GM19240 (cell line): ENCODE measurements around the gene TPO.
"Not testable (repeated sequence)": the region's sequence is repeated elsewhere in the genome, so short reads cannot be mapped to it uniquely, and the experiment has no call there.

Experiments used
- DNase-seq: peaks from one replicate; pipeline ENCODE4 v3.0.0; 2011; ENCODE audit warnings: low spot score; ENCODE audit not compliant: insufficient read length

TPO gene

GRCh38 chr2:1405124-1405523, 8.1 kb upstream of the TPO start:
- no peak for DNase-seq

GRCh38 chr2:1405967-1406366, 7.3 kb upstream of the TPO start:
- no peak for DNase-seq

GRCh38 chr2:1406434-1406833, 6.8 kb upstream of the TPO start:
- DNase-seq, result no peak

GRCh38 chr2:1407950-1408675, 5.2 kb upstream of the TPO start:
- no peak for DNase-seq

DNA sequence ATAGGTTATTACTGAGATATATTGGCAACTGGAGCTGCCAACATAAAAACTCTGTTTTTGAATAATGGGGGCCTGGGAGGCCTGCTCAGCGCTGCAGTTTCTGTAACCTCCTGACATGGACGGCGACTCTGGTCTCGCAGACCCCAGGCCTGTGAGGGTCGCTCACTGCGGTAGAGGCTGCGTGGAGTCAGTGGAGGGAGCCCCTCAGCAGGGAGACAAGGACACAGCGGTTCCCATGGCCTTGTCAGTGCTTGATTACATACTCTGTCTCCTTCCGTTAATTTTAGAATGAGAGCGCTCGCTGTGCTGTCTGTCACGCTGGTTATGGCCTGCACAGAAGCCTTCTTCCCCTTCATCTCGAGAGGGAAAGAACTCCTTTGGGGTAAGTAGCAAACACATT, 858 bp downstream of the TPO start:
- DNase-seq, result no peak

DNA sequence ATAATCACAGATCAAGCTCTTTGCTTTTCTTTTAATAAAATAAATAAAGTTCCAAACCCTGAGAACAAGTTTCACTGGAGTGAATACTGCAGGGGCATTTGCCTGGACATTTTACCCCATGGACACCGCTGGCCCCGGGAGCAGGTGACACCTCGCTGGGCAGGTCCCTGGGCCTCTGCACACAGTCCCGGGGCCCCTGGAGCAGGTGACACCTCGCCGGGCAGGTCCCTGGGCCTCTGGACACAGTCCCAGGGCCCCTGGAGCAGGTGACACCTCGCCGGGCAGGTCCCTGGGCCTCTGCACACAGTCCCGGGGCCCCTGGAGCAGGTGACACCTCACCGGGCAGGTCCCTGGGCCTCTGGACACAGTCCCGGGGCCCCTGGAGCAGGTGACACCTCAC, 1.6 kb downstream of the TPO start:
- not testable (repeated sequence) for DNase-seq

- no peak for DNase-seq
Observed at GRCh38 chr2:1415501-1415900, 2.2 kb downstream of the TPO start.

DNA sequence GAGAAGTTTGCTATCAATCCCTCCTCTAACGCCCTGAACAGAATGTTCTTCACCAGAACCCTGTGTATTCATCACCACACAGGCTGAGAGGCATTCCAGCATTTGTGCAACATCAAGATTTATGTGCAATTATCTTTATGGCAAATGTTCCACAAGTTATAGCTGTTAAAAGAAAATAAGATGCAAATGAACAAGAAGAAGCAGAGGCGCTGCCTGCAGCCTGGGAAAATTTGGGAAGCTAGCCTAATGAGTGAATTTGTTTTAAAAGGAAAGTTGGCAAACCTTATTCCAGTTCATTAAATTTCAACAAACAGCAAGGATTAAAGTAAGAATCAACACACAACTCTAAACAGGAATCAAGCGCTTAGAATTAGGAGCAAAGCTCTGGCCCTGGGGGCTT, 5.3 kb downstream of the TPO start:
- DNase-seq, result no peak

- DNase-seq, result no peak
Observed at GRCh38 chr2:1420746-1421480, 7.7 kb downstream of the TPO start.

DNA sequence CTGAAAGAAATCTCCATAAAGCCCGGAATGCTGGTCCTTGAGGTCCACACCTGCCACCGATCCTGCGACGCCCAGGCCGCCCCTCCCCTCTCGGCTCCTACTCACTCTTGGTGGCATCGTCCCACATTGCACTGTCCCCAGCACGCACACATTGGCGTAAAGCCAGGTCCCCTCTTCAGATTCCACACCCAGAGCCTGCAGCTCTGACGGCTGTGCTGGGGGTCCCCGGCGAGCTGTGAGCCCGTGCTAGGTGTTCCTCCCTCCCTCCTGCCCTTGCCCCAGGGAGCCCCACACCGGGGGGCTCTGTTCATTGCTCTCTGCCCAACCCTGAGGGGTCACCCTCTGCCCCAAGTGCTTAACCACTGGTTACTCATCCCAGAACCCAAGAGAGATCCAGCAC, 8.5 kb downstream of the TPO start:
- no peak for DNase-seq

DNA sequence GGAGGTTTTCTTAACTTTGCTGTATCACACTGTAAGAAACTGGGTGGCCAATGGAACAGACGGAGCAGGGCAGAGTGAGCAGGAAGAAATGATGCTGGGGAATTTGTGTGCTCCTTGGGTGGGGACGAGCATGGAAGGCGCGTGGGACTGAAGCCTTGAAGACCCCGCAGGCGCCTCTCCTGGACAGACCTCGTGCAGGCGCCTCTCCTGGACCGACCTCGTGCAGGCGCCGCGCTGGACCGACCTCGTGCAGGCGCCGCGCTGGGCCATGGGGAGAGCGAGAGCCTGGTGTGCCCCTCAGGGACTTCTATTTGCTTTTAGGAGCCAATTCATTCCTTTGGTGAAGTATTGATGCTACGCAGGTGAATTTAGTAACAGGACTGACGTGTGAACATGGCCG, 8.9 kb downstream of the TPO start:
- no peak for DNase-seq

DNA sequence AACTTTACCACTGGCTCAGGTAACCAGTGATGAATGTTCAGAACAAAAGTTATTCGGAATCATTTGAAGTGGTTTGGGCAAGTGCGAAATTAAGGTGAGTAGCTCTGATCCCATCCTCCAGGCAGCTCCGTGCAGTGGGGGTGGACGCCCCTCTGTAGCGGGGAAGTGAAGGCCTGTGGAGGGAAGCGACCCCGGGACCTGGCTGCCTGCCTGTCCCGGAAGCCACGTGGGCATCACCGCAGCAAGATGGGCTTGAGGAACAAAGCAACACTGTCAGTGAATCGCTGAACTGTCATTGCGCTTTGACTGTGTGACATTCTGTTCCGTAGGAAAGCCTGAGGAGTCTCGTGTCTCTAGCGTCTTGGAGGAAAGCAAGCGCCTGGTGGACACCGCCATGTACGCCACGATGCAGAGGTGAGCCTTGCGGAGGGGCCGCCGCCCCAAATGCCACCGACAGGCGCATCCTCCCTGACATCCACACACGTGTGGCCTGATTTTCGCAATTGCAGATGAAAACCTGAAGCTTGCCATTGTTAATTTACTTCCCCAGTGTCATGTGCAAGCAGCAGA, 9.5 kb downstream of the TPO start:
- DNase-seq, result no peak

DNA sequence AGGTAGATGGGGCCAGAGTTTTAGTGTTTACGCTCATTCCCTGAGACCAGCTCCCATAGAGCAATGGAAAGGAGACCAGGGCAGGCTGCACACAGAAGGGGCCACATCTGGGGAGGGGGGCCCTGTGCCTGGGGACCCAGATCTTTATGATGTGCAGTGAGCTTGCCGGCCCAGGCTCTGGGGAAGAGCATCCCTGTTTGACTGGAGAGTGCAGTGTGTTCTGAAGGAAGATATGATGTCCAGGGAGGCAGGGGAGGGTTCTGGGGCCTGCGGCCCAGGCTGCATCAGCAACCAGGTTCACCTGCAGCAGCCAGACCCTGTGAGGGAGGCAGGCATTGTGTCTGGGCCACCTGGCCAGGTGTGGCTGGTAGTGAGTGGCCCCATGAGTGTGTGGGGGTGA, 13.8 kb downstream of the TPO start:
- no peak for DNase-seq

DNA sequence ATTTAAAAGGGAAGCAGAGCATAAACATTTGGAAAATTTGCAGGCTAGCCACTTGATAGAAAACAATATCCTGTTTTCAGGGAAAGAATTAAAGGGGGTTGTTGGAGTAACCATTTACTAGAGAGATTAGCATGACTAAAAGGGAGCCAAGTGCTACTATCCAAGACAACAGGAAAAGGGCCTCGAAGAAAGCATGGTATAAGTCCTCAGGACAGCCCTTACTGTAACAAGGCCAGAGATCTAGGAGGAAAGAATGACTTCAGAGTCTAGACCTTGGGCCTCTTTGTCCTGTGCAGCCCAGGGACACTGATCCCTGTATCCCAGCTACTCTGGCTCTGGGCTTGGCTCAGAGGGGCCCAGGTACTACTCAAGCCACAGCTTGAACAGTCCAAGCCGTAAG, 16.6 kb downstream of the TPO start:
- no peak for DNase-seq

- no peak for DNase-seq
Observed at GRCh38 chr2:1430491-1430890, 17.2 kb downstream of the TPO start.

DNA sequence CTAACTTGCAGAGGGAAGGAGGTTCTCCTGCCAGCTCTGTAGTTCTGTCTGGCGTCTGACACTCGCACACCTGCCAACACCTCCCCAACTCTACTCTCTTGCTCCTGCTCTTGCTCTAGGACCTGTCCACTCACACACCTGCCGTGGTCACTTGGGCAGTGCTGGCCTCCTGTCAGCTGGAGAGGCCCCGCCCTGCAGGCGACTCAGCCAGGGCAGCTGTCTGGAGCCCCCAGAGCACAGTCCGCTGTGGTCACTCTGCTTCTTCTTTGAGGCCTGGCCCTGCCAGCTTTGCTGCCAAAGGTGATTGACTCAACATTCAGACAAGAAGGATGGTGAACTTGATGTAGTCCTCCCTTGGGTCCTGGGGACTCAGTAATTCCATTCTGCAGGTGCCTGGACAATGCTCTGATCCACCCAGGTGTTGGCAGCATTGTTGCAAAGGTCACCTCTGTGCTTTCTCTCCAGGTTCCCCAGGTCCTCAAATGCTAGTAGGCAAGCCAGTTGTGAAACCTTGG, 18.7 kb downstream of the TPO start:
- DNase-seq, result no peak

DNA sequence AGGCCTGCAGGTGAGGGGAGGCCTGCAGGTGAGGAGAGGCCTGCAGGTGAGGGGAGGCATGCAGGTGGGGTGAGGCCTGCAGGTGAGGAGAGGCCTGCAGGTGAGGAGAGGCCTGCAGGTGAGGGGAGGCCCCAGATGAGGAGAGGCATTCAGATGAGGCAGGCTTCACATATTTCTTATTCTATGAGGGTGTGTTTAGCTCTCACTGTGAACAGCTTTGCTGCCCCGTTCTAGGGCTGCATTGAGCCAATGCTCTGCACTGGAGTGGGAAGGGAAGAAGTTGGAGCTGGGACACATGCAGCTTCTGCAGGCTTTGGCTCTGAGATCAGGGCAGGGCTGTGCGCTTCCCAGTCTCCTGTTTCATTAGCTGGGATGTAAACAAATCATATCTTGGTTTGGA, 19.5 kb downstream of the TPO start:
- DNase-seq, result no peak

- no peak for DNase-seq
Observed at GRCh38 chr2:1436369-1436768, 23.1 kb downstream of the TPO start.

DNA sequence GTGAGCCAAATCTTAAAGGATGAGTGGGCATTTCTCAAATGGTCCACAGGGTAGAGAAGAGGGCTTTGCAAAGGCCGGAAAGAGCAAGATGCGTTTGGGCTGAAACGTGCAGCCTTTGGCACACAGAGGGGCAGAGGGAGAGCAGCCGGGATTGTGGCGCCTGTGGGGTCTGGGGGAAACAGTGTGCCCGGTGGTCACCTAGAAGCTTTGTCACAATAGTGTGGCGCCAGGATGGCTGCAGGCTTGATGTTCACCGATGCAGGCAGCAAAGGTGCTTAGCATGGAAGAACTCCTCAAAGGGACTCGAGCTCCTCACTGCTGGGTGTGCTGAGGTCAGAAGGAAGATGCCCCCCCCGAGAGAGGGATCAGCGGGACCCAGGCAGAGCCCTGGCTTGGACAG, 23.8 kb downstream of the TPO start:
- no peak for DNase-seq

- no peak for DNase-seq
Observed at GRCh38 chr2:1437537-1437936, 24.3 kb downstream of the TPO start.

DNA sequence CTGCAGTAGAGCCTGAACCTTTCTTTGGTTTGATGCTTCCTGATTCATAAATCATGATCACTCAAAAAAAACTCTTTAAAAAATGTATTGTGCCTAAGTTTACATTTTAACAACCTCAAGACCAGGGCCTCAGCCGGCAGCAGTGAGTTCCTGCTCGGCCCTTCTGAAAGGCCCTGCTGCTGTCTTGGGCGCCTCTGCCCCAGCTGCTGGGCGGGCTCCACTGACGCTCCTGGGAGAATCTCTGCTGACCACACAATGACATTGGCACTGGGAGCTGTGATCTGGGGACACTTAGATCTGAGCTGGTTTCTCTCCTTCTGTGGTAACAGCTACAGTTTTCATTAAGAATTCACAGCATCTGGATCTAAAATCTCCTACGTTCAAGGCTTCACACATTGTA, 25.7 kb downstream of the TPO start:
- DNase-seq, result no peak

- DNase-seq, result no peak
Observed at GRCh38 chr2:1440581-1440980, 27.3 kb downstream of the TPO start.

- no peak for DNase-seq
Observed at GRCh38 chr2:1446301-1446700, 33.0 kb downstream of the TPO start.
